GM12801 (cell line): ENCODE results near the gene RAPGEF4.

ENCODE experiments used
- CTCF ChIP-seq: IDR thresholded peaks from one replicate; pipeline ENCODE4 v1.5.1; 2011; ENCODE audit warnings: control low read depth; ENCODE audit not compliant: insufficient read length; ENCODE audit errors: extremely low read depth

RAPGEF4 gene

GRCh38 chr2:172777431-172777830, 41.8 kb downstream of the RAPGEF4 start:
- TF ChIP-seq CTCF, result no peak

GRCh38 chr2:172782506-172783164, 47.0 kb downstream of the RAPGEF4 start:
- no peak for TF ChIP-seq CTCF

GRCh38 chr2:172783165-172783898, 47.7 kb downstream of the RAPGEF4 start:
- no peak for TF ChIP-seq CTCF

- TF ChIP-seq CTCF, result no peak
Measured at GRCh38 chr2:172788871-172789270, 53.2 kb downstream of the RAPGEF4 start.

- no peak for TF ChIP-seq CTCF
Measured at GRCh38 chr2:172790404-172790803, 54.8 kb downstream of the RAPGEF4 start.

GRCh38 chr2:172791953-172792352, 56.3 kb downstream of the RAPGEF4 start:
- TF ChIP-seq CTCF, result no peak

GRCh38 chr2:172792711-172793110, 57.1 kb downstream of the RAPGEF4 start:
- no peak for TF ChIP-seq CTCF
